ENCODE measurements around the gene DOK4. TPM values are rescaled to one million over a fixed set of nuclear protein-coding genes. Genes with fewer than 3 reads are reported as not detected.

The DOK4 gene
- polyA plus RNA-seq, 1 experiment: 40.0 TPM

GRCh38 chr16:57427824-57428223 lies 58.5 kb downstream of the DOK4 start:
- Histone ChIP-seq H3K4me3 (ENCODE audit: low read depth, low read length) (no peak overlapping the region), H3K36me3 (ENCODE audit: control insufficient read depth, insufficient read depth, low read length) (peaks cover 15% of the 10 kb centered on the region), H3K27me3 (ENCODE audit: control insufficient read depth, insufficient read depth, low read length) (no peaks in the 10 kb centered on the region)
- CTCF ChIA-PET: no interaction called here
- DNase-seq (ENCODE audit: low read depth): no peak
- POLR2A ChIA-PET: no interaction called here
- no peak for TF ChIP-seq CTCF (IDR thresholded peaks at IDR 0.05; ENCODE audit: insufficient read depth, low read depth, low read length)

GRCh38 chr16:57427307-57427706 lies 59.0 kb downstream of the DOK4 start:
- Histone ChIP-seq H3K36me3 (ENCODE audit: control insufficient read depth, insufficient read depth, low read length) (peaks cover 14% of the 10 kb centered on the region), H3K27me3 (ENCODE audit: control insufficient read depth, insufficient read depth, low read length) (no peaks in the 10 kb centered on the region), H3K4me3 (ENCODE audit: low read depth, low read length) (no peak overlapping the region)
- ChIA-PET CTCF (interaction anchor here (1.5 to 17.0 kb wide), 3 partner anchors 10 to 121 kb away, joined by 6 to 461 read pairs (median 9); no protein-coding TSS in a partner anchor), POLR2A (no interaction called here)
- DNase-seq (ENCODE audit: low read depth): no peak
- no peak for TF ChIP-seq CTCF (IDR thresholded peaks at IDR 0.05; ENCODE audit: insufficient read depth, low read depth, low read length)

GRCh38 chr16:57426356-57426755 lies 59.9 kb downstream of the DOK4 start:
- TF ChIP-seq CTCF (IDR thresholded peaks at IDR 0.05; ENCODE audit: insufficient read depth, low read depth, low read length): no peak
- no peak for DNase-seq (ENCODE audit: low read depth)
- H3K4me3 ChIP-seq (ENCODE audit: low read depth, low read length): no peak overlapping the region
- POLR2A ChIA-PET: interaction anchor here (0.6 kb wide), 1 partner anchor 271 kb away, joined by 3 read pairs; no protein-coding TSS in a partner anchor
- CTCF ChIA-PET: interaction anchor here (1.5 to 17.0 kb wide), 3 partner anchors 9 to 120 kb away, joined by 6 to 461 read pairs (median 9); no protein-coding TSS in a partner anchor
- no peaks in the 10 kb centered on the region for H3K27me3 ChIP-seq (ENCODE audit: control insufficient read depth, insufficient read depth, low read length)
- peaks cover 12% of the 10 kb centered on the region for H3K36me3 ChIP-seq (ENCODE audit: control insufficient read depth, insufficient read depth, low read length)

- ChIA-PET POLR2A (no interaction called here), CTCF (interaction anchor here (1.0 to 17.0 kb wide), 4 partner anchors 8 to 118 kb away, joined by 3 to 461 read pairs (median 120); no protein-coding TSS in a partner anchor)
- H3K36me3 ChIP-seq (ENCODE audit: control insufficient read depth, insufficient read depth, low read length): peaks cover 8% of the 10 kb centered on the region
- no peak overlapping the region for H3K4me3 ChIP-seq (ENCODE audit: low read depth, low read length)
- no peak for TF ChIP-seq CTCF (IDR thresholded peaks at IDR 0.05; ENCODE audit: insufficient read depth, low read depth, low read length)
- DNase-seq (ENCODE audit: low read depth): no peak
- no peaks in the 10 kb centered on the region for H3K27me3 ChIP-seq (ENCODE audit: control insufficient read depth, insufficient read depth, low read length)
These were observed 61.7 kb downstream of the DOK4 start for GRCh38 chr16:57424583-57424982.

- TF ChIP-seq CTCF (IDR thresholded peaks at IDR 0.05; ENCODE audit: insufficient read depth, low read depth, low read length): no peak
- ChIA-PET POLR2A (no interaction called here), CTCF (interaction anchor here (0.7 to 17.0 kb wide), 13 partner anchors 10 to 331 kb away, joined by 3 to 461 read pairs (median 4); partner anchors contain the start of genes CIAPIN1, COQ9, CPNE2 and POLR2C)
- Histone ChIP-seq H3K4me3 (ENCODE audit: low read depth, low read length) (no peak overlapping the region), H3K36me3 (ENCODE audit: control insufficient read depth, insufficient read depth, low read length) (peaks cover 2% of the 10 kb centered on the region; the same call in 1 of the 2 replicates), H3K27me3 (ENCODE audit: control insufficient read depth, insufficient read depth, low read length) (no peaks in the 10 kb centered on the region)
- no peak for DNase-seq (ENCODE audit: low read depth)
These were observed 63.1 kb downstream of the DOK4 start for GRCh38 chr16:57423152-57423551.
